Caco-2 (cell line): ENCODE results near the gene EMC9. TPM values are rescaled to one million over a fixed set of nuclear protein-coding genes. Genes with fewer than 3 reads are reported as not detected.

ENCODE experiments used
- BruUV-seq: library from RNA; stranded (reverse); fragments of 400-500 nt; replicated peaks from 2 replicates; lab custom pipeline; 2021; lab: Mats Ljungman, UMichigan
- CTCF ChIA-PET: fragments of 300-600 bp; sonication (Branson Sonifier 250); formaldehyde crosslinking; loops from one replicate; lab custom pipeline; 2022; ENCODE audit warnings: antibody characterized with exemption; lab: Charles Lee
- POLR2A ChIA-PET: fragments of 300-600 bp; sonication (Branson Sonifier 250); formaldehyde crosslinking; loops from one replicate; lab custom pipeline; 2022; ENCODE audit warnings: antibody characterized with exemption; lab: Charles Lee
- DNase-seq, 2 experiments: peaks; one replicate each; pipeline versions ENCODE4 v3.0.0 to v3.0.0-alpha.2; 2020 to 2022
- H3K27me3 ChIP-seq: replicated peaks from 2 replicates; pipeline ENCODE4 v1.6.0; 2011; ENCODE audit warnings: low read length; ENCODE audit not compliant: control insufficient read depth, insufficient read depth
- H3K36me3 ChIP-seq: 2 replicates; pipeline ENCODE4 v1.5.1; 2011; ENCODE audit warnings: low read length; ENCODE audit not compliant: control insufficient read depth, insufficient read depth
- H3K4me1 ChIP-seq: fragments of 250-450 bp; sonication (Bioruptor Pico); 2 replicates; pipeline ENCODE4 v1.5.1; 2020; ENCODE audit warnings: mild to moderate bottlenecking
- H3K4me3 ChIP-seq: 2 replicates; pipeline ENCODE4 v1.5.1; 2011; ENCODE audit warnings: low read depth, mild to moderate bottlenecking, control low read depth, low read length
- H3K9me3 ChIP-seq: fragments of 250-450 bp; sonication (Bioruptor Pico); 2 replicates; pipeline ENCODE4 v1.5.1; 2020; ENCODE audit warnings: mild to moderate bottlenecking, moderate library complexity
- H3K27ac Mint-ChIP-seq: one replicate; pipeline ENCODE4 v1.8.0; 2022; ENCODE audit warnings: mixed read lengths; ENCODE audit not compliant: unreplicated experiment
- H3K27me3 Mint-ChIP-seq: one replicate; pipeline ENCODE4 v1.8.0; 2022; ENCODE audit warnings: mixed read lengths; ENCODE audit not compliant: insufficient read depth, unreplicated experiment
- H3K36me3 Mint-ChIP-seq: one replicate; pipeline ENCODE4 v1.8.0; 2022; ENCODE audit warnings: mild to moderate bottlenecking, mixed read lengths; ENCODE audit not compliant: insufficient read depth, unreplicated experiment
- H3K4me1 Mint-ChIP-seq: one replicate; pipeline ENCODE4 v1.8.0; 2022; ENCODE audit warnings: low read depth, mixed read lengths; ENCODE audit not compliant: unreplicated experiment
- H3K4me3 Mint-ChIP-seq: one replicate; pipeline ENCODE4 v1.8.0; 2022; ENCODE audit warnings: mild to moderate bottlenecking, moderate library complexity, mixed read lengths; ENCODE audit not compliant: unreplicated experiment
- H3K9me3 Mint-ChIP-seq: one replicate; pipeline ENCODE4 v1.8.0; 2022; ENCODE audit warnings: mixed read lengths; ENCODE audit not compliant: unreplicated experiment
- CTCF ChIP-seq, 2 experiments: fragments of 200-600 bp in 1 of 2; IDR thresholded peaks; 1 replicate in 1 of 2; 2 replicates in 1 of 2; pipeline versions ENCODE4 v1.5.1 to v1.8.0; 2011 to 2022; ENCODE audit warnings: antibody characterized with exemption in 1 of 2, control low read depth in 1 of 2, inconsistent platforms in 1 of 2, low read depth in 1 of 2, low read length in 1 of 2, mild to moderate bottlenecking in 1 of 2, moderate library complexity in 1 of 2; ENCODE audit not compliant: insufficient read depth in 1 of 2, severe bottlenecking in 1 of 2, unreplicated experiment in 1 of 2
- intact Hi-C: fragments of 100-400 bp; cut with micrococcal nuclease; formaldehyde crosslinking; loops from one replicate; pipeline ENCODE4 v1.10.0; 2022; ENCODE audit not compliant: unreplicated experiment
- total RNA-seq: library from RNA; stranded (reverse); gene quantifications from 2 replicates; pipeline ENCODE4 v1.2.3, GENCODE V29; 2022

EMC9 gene
- total RNA-seq, 1 experiment from 2014 or later: 31.1 TPM

- no peaks in the 10 kb centered on the region for H3K9me3 ChIP-seq
- ChIA-PET CTCF (no interaction called here), POLR2A (no interaction called here)
- H3K36me3 Mint-ChIP-seq: peaks cover 57% of the 10 kb centered on the region
- no TSS peak for BruUV-seq
- no peaks in the 10 kb centered on the region for H3K4me1 ChIP-seq
- no peaks in the 10 kb centered on the region for H3K27me3 Mint-ChIP-seq
- no peak for TF ChIP-seq CTCF (IDR thresholded peaks at IDR 0.05; ENCODE audit: insufficient read depth in 1 of 2, low read depth in 1 of 2, low read length in 1 of 2, severe bottlenecking in 1 of 2, unreplicated experiment in 1 of 2)
- intact Hi-C loops: no loop called here
- H3K4me1 Mint-ChIP-seq: peaks cover 4% of the 10 kb centered on the region
- no peaks in the 10 kb centered on the region for H3K27me3 ChIP-seq
- H3K9me3 Mint-ChIP-seq: no peaks in the 10 kb centered on the region
- H3K4me3 Mint-ChIP-seq: no peak overlapping the region
- no peak overlapping the region for H3K27ac Mint-ChIP-seq
- no peak overlapping the region for H3K4me3 ChIP-seq
- peaks cover 3% of the 10 kb centered on the region for H3K36me3 ChIP-seq
- no peak for DNase-seq
Observed at GRCh38 chr14:24182110-24182882, 40.9 kb upstream of the EMC9 start.

GRCh38 chr14:24181371-24182077, 40.1 kb upstream of the EMC9 start:
- no TSS peak for BruUV-seq
- Histone ChIP-seq H3K4me1 (no peaks in the 10 kb centered on the region), H3K36me3 (peaks cover 3% of the 10 kb centered on the region), H3K27me3 (no peaks in the 10 kb centered on the region), H3K4me3 (no peak overlapping the region), H3K9me3 (no peaks in the 10 kb centered on the region)
- no peak for TF ChIP-seq CTCF (IDR thresholded peaks at IDR 0.05; ENCODE audit: insufficient read depth in 1 of 2, low read depth in 1 of 2, low read length in 1 of 2, severe bottlenecking in 1 of 2, unreplicated experiment in 1 of 2)
- no peaks in the 10 kb centered on the region for H3K27me3 Mint-ChIP-seq
- H3K27ac Mint-ChIP-seq: no peak overlapping the region
- DNase-seq: no peak
- intact Hi-C loops: no loop called here
- no peak overlapping the region for H3K4me3 Mint-ChIP-seq
- CTCF ChIA-PET: no interaction called here
- H3K9me3 Mint-ChIP-seq: no peaks in the 10 kb centered on the region
- peaks cover 58% of the 10 kb centered on the region for H3K36me3 Mint-ChIP-seq
- POLR2A ChIA-PET: no interaction called here
- H3K4me1 Mint-ChIP-seq: no peaks in the 10 kb centered on the region

DNA sequence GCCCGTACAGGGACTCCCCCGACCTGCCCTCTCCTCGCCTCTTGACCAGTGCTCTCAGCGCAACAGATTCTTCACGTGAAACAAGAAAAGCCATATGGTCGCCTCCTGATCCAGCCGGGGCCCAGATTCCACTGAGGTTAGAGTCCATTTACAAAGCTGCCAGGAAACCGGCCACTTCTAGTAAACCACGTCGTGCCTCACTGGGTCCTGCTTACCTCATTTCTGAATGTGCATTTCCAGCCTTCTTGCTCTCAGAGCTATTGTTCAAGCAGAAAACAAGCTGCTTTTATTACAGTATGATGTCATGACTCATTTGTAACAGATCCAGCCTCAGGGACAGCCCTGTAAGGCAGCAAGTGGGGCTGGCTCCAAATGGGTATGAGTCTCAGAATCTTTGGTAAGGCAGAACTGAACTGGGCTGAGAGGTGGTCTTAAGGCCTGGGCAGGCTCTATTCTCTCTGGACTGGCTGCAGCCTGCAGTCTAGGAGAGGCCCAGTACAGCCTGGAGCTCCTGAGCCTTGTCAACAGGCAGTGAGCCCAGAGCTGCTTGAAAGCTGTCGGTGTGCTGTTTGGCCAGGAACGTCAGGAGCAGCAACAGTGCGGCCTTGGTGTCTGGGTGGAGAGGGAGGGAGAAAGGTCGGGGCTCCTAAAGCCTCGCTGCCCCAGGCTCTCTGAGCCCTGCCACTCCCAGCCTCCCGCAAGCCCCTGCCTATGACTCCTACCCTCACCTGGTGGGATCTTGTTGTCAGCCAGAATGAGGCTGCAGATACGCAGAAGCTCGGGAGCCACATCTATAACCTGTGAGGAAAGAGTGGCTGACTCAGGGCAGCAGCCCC, 38.8 kb upstream of the EMC9 start:
- no peaks in the 10 kb centered on the region; the same call in none of the 2 replicates for H3K36me3 ChIP-seq
- H3K9me3 Mint-ChIP-seq: no peaks in the 10 kb centered on the region
- no peaks in the 10 kb centered on the region for H3K27me3 Mint-ChIP-seq
- ChIA-PET CTCF (no interaction called here), POLR2A (interaction anchor here (0.5 kb wide), 1 partner anchor 44 kb away, joined by 4 read pairs; the partner anchor contains the start of gene PSME1)
- H3K27ac Mint-ChIP-seq: no peak overlapping the region
- DNase-seq: no peak
- peaks cover 44% of the 10 kb centered on the region for H3K36me3 Mint-ChIP-seq
- TF ChIP-seq CTCF (IDR thresholded peaks at IDR 0.05; ENCODE audit: insufficient read depth in 1 of 2, low read depth in 1 of 2, low read length in 1 of 2, severe bottlenecking in 1 of 2, unreplicated experiment in 1 of 2): no peak
- no peaks in the 10 kb centered on the region for H3K4me1 Mint-ChIP-seq
- BruUV-seq: no TSS peak
- H3K4me3 Mint-ChIP-seq: no peak overlapping the region
- H3K27me3 ChIP-seq: no peaks in the 10 kb centered on the region
- intact Hi-C loops: no loop called here
- no peak overlapping the region for H3K4me3 ChIP-seq
- no peaks in the 10 kb centered on the region for H3K9me3 ChIP-seq
- H3K4me1 ChIP-seq: no peaks in the 10 kb centered on the region
